Colonic mucosa (tissue), 4 donors: ENCODE measurements around the gene WDR26. TPM values are rescaled to one million over a fixed set of nuclear protein-coding genes. Genes with fewer than 3 reads are reported as not detected.

Source experiments
- DNase-seq: peaks from one replicate; pipeline ENCODE4 v3.0.0-alpha.2; 2020
- H3K27ac ChIP-seq: fragments of 200-600 bp; one replicate; pipeline ENCODE4 v1.8.0; 2021
- H3K27me3 ChIP-seq: fragments of 200-600 bp; one replicate; pipeline ENCODE4 v1.8.0; 2021
- H3K36me3 ChIP-seq: fragments of 200-600 bp; one replicate; pipeline ENCODE4 v1.8.0; 2021
- H3K4me1 ChIP-seq: fragments of 200-600 bp; one replicate; pipeline ENCODE4 v1.8.0; 2021; ENCODE audit warnings: mild to moderate bottlenecking
- H3K4me3 ChIP-seq: fragments of 200-600 bp; one replicate; pipeline ENCODE4 v1.8.0; 2021
- H3K9ac ChIP-seq, 2 donors: one replicate each; pipeline ENCODE4 v1.7.0; 2013; ENCODE audit warnings: control low read depth in 2 of 2, low read depth in 2 of 2, low read length in 2 of 2
- H3K9me3 ChIP-seq: fragments of 200-600 bp; one replicate; pipeline ENCODE4 v1.8.0; 2021
- CTCF ChIP-seq: fragments of 200-600 bp; IDR thresholded peaks from one replicate; pipeline ENCODE4 v1.8.0; 2022; ENCODE audit warnings: antibody characterized with exemption, mild to moderate bottlenecking
- intact Hi-C: fragments of 100-400 bp; cut with DNase I; formaldehyde crosslinking; loops from one replicate; pipeline ENCODE4 v1.14.1; 2022
- total RNA-seq, 2 donors: library from RNA; stranded (reverse); fragmentation: NEBNext Ultra II Directional in 1 of 2; extraction: Animal tissue kit (Norgen Biotek cat#: 25700) in 1 of 2; gene quantifications; one replicate each; pipeline ENCODE4 v1.2.1, GENCODE V29; 2021
- donor health status: healthy.
- donor health status: DM: no; HTN: no; CAD: no.
- donor health status: DM: no; HTN: no; CAD: no.

The WDR26 gene
- total RNA-seq, 2 donors from 2014 or later: 53.5 to 78.4 TPM

- Histone ChIP-seq H3K9me3 (no peaks in the 10 kb centered on the region), H3K36me3 (peaks cover 3% of the 10 kb centered on the region)
- no peak for DNase-seq
These were observed 61.5 kb downstream of the WDR26 start for GRCh38 chr1:224373008-224373590.

GRCh38 chr1:224368409-224368808 lies 66.2 kb downstream of the WDR26 start:
- DNase-seq: no peak
- Histone ChIP-seq H3K27me3 (no peaks in the 10 kb centered on the region), H3K4me3 (no peak overlapping the region), H3K9ac (no peak overlapping the region), H3K27ac (no peak overlapping the region), H3K9me3 (no peaks in the 10 kb centered on the region), H3K36me3 (peaks cover 14% of the 10 kb centered on the region), H3K4me1 (peaks cover 5% of the 10 kb centered on the region)
- no peak for TF ChIP-seq CTCF
- intact Hi-C loops: no loop called here

More at GRCh38 chr1:224373008-224373590, 61.5 kb downstream of the WDR26 start:
- intact Hi-C loops: no loop called here
- Histone ChIP-seq H3K4me1 (no peaks in the 10 kb centered on the region), H3K27ac (no peak overlapping the region), H3K27me3 (no peaks in the 10 kb centered on the region), H3K4me3 (no peak overlapping the region), H3K9ac (no peak overlapping the region)
- no peak for TF ChIP-seq CTCF

GRCh38 chr1:224359207-224359606 lies 75.4 kb downstream of the WDR26 start:
- intact Hi-C loops: loop anchor here (5.0 kb wide), 1 partner anchor 73 kb away; the partner anchor contains the start of gene WDR26
- H3K36me3 ChIP-seq: no peaks in the 10 kb centered on the region
- DNase-seq: no peak
- H3K27me3 ChIP-seq: no peaks in the 10 kb centered on the region
- H3K27ac ChIP-seq: no peak overlapping the region
- no peaks in the 10 kb centered on the region for H3K9me3 ChIP-seq
- H3K4me3 ChIP-seq: no peak overlapping the region
- H3K4me1 ChIP-seq: peaks cover 10% of the 10 kb centered on the region
- no peak for TF ChIP-seq CTCF
- no peak overlapping the region for H3K9ac ChIP-seq

GRCh38 chr1:224358237-224358636 lies 76.4 kb downstream of the WDR26 start:
- DNase-seq: no peak
- peak overlapping the region; percentile 93 for H3K27ac ChIP-seq
- H3K4me3 ChIP-seq: peak overlapping the region; percentile 87
- no peaks in the 10 kb centered on the region for H3K9me3 ChIP-seq
- peaks cover 10% of the 10 kb centered on the region for H3K4me1 ChIP-seq
- peak overlapping the region in 1 of 2 donors; percentile 84 for H3K9ac ChIP-seq
- H3K27me3 ChIP-seq: no peaks in the 10 kb centered on the region
- no peaks in the 10 kb centered on the region for H3K36me3 ChIP-seq
- intact Hi-C loops: loop anchor here (5.0 kb wide), 1 partner anchor 74 kb away; the partner anchor contains the start of gene WDR26
- TF ChIP-seq CTCF: no peak

- no peak for TF ChIP-seq CTCF
These were observed 76.9 kb downstream of the WDR26 start for GRCh38 chr1:224357626-224358124.

More at GRCh38 chr1:224357626-224358124, 76.9 kb downstream of the WDR26 start:
- Histone ChIP-seq H3K4me1 (peaks cover 10% of the 10 kb centered on the region), H3K36me3 (no peaks in the 10 kb centered on the region), H3K9ac (peak overlapping the region; percentile 84 to 87), H3K27ac (peak overlapping the region; percentile 93), H3K4me3 (peak overlapping the region; percentile 87), H3K27me3 (no peaks in the 10 kb centered on the region), H3K9me3 (no peaks in the 10 kb centered on the region)
- DNase-seq: no peak
- intact Hi-C loops: loop anchor here (5.0 kb wide), 1 partner anchor 75 kb away; the partner anchor contains the start of gene WDR26
